ENCODE data around the gene PLG. TPM values are rescaled to one million over a fixed set of nuclear protein-coding genes. Genes with fewer than 3 reads are reported as not detected.
"Not testable (repeated sequence)": the region's sequence is repeated elsewhere in the genome, so short reads cannot be mapped to it uniquely, and the experiment has no call there.

The PLG gene
- total RNA-seq, 2 donors from 2014 or later = not detected

DNA sequence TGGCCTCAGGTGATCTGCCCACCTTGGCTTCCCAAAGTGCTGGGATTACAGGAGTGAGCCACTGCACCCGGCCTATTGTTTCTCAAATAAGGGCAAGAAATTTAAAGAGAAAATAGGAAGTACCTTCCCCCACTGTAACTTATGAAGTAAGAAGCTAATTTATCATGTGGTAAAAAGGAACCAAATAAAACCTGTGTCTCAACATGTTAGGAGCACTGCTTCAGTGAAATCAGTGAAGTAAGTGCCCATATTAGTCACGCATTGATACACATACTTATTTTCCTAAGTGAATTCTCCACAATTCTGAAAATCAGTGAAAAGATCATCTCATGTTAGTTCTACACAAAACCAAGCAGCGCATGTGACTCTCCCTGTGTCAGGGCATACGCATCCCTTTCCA, 23.8 kb upstream of the PLG start:
- no peaks in the 10 kb centered on the region for H3K4me1 ChIP-seq (ENCODE audit: control insufficient read depth, insufficient read depth, low read length)
- peaks cover 34% of the 10 kb centered on the region for H3K27me3 ChIP-seq (ENCODE audit: control insufficient read depth, insufficient read depth, low read length, poor library complexity, severe bottlenecking)
- DNase-seq = no peak
- Mint-ChIP-seq H3K27ac (no peak overlapping the region), H3K27me3 (ENCODE audit: insufficient read depth) (peaks cover 57% of the 10 kb centered on the region), H3K36me3 (ENCODE audit: low read depth) (no peaks in the 10 kb centered on the region), H3K4me3 (no peak overlapping the region), H3K4me1 (no peaks in the 10 kb centered on the region), H3K9me3 (peaks cover 4% of the 10 kb centered on the region)
- no peaks in the 10 kb centered on the region for H3K9me3 ChIP-seq (ENCODE audit: control insufficient read depth, low read length)
- no peaks in the 10 kb centered on the region for H3K36me3 ChIP-seq (ENCODE audit: control insufficient read depth, insufficient read depth, low read length)
- no peak overlapping the region for H3K4me3 ChIP-seq (ENCODE audit: low read length)
- H3K9ac ChIP-seq (ENCODE audit: extremely low read depth, low read length, poor library complexity, severe bottlenecking) = no peak overlapping the region
- TF ChIP-seq, protein P1, sequence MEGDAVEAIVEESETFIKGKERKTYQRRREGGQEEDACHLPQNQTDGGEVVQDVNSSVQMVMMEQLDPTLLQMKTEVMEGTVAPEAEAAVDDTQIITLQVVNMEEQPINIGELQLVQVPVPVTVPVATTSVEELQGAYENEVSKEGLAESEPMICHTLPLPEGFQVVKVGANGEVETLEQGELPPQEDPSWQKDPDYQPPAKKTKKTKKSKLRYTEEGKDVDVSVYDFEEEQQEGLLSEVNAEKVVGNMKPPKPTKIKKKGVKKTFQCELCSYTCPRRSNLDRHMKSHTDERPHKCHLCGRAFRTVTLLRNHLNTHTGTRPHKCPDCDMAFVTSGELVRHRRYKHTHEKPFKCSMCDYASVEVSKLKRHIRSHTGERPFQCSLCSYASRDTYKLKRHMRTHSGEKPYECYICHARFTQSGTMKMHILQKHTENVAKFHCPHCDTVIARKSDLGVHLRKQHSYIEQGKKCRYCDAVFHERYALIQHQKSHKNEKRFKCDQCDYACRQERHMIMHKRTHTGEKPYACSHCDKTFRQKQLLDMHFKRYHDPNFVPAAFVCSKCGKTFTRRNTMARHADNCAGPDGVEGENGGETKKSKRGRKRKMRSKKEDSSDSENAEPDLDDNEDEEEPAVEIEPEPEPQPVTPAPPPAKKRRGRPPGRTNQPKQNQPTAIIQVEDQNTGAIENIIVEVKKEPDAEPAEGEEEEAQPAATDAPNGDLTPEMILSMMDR (conservative IDR thresholded peaks at IDR 0.05) = no peak
- WGBS, 2 experiments (ENCODE audit: insufficient coverage in 1 of 2, insufficient read length in 1 of 2) = 95 to 100% methylated on average over 1 to 4 of the region's 4 CpGs
- no peak overlapping the region for H3K27ac ChIP-seq (ENCODE audit: low read depth, low read length)

DNA sequence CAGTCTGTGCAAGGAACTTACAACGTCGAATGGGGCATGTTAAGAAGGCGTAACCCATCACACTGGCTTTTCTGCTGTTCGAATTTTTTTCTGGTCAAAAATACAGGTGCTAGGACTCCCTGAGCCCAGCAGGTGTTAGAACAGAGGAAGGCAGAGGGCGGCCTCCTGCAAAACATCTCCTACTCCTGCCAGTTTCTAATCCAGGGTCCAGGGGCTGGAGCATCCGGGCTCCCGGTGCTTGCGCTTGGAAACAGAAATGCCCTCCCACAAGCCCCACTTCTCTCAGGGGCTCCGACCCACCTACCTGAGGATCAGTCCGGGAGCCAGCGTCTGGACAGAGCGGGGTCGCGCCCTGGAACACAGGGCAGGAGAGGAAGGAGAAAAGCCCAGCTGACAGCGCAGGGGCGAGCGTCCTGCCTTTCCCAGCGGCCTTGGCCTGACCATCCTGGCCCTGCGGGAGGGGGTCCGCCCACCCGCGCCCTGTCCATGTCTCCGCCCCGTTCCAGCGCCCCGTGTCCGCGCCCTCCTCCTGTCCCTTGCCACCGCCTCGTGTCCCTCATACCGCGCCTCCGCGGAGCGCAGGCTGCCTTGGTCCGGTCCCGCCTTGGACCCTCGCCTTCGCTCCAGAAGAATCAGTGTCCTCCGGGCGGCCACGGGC, 23.2 kb upstream of the PLG start:
- WGBS, 2 experiments (ENCODE audit: insufficient coverage in 1 of 2, insufficient read length in 1 of 2) = 59 to 62% methylated on average over 18 to 42 of the region's 42 CpGs
- H3K4me3 Mint-ChIP-seq = peak overlapping the region; percentile 59
- peak; percentile 61 for DNase-seq
- no peak overlapping the region for H3K27ac Mint-ChIP-seq
- H3K36me3 Mint-ChIP-seq (ENCODE audit: low read depth) = no peaks in the 10 kb centered on the region
- no peak overlapping the region for H3K9ac ChIP-seq (ENCODE audit: extremely low read depth, low read length, poor library complexity, severe bottlenecking)
- H3K27me3 Mint-ChIP-seq (ENCODE audit: insufficient read depth) = peaks cover 52% of the 10 kb centered on the region
- peaks cover 4% of the 10 kb centered on the region for H3K9me3 Mint-ChIP-seq
- H3K9me3 ChIP-seq (ENCODE audit: control insufficient read depth, low read length) = no peaks in the 10 kb centered on the region
- H3K36me3 ChIP-seq (ENCODE audit: control insufficient read depth, insufficient read depth, low read length) = no peaks in the 10 kb centered on the region
- no peaks in the 10 kb centered on the region for H3K4me1 Mint-ChIP-seq
- no peak overlapping the region for H3K27ac ChIP-seq (ENCODE audit: low read depth, low read length)
- H3K4me3 ChIP-seq (ENCODE audit: low read length) = no peak overlapping the region
- TF ChIP-seq, protein P1 (conservative IDR thresholded peaks at IDR 0.05) = no peak
- H3K27me3 ChIP-seq (ENCODE audit: control insufficient read depth, insufficient read depth, low read length, poor library complexity, severe bottlenecking) = peaks cover 31% of the 10 kb centered on the region
- no peaks in the 10 kb centered on the region for H3K4me1 ChIP-seq (ENCODE audit: control insufficient read depth, insufficient read depth, low read length)

GRCh38 chr6:160679402-160679769, 22.7 kb upstream of the PLG start:
- no peak overlapping the region for H3K9ac ChIP-seq (ENCODE audit: extremely low read depth, low read length, poor library complexity, severe bottlenecking)
- Mint-ChIP-seq H3K9me3 (peaks cover 4% of the 10 kb centered on the region), H3K4me1 (no peaks in the 10 kb centered on the region), H3K36me3 (ENCODE audit: low read depth) (no peaks in the 10 kb centered on the region), H3K27ac (no peak overlapping the region), H3K27me3 (ENCODE audit: insufficient read depth) (peaks cover 48% of the 10 kb centered on the region), H3K4me3 (peak overlapping the region; percentile 59)
- peaks cover 29% of the 10 kb centered on the region for H3K27me3 ChIP-seq (ENCODE audit: control insufficient read depth, insufficient read depth, low read length, poor library complexity, severe bottlenecking)
- no peak overlapping the region for H3K27ac ChIP-seq (ENCODE audit: low read depth, low read length)
- H3K9me3 ChIP-seq (ENCODE audit: control insufficient read depth, low read length) = no peaks in the 10 kb centered on the region
- H3K36me3 ChIP-seq (ENCODE audit: control insufficient read depth, insufficient read depth, low read length) = no peaks in the 10 kb centered on the region
- DNase-seq = peak; percentile 81
- TF ChIP-seq, protein P1 (conservative IDR thresholded peaks at IDR 0.05) = peak; percentile 79
- no peak overlapping the region for H3K4me3 ChIP-seq (ENCODE audit: low read length)
- 51 to 52% methylated on average over 6 to 13 of the region's 14 CpGs for WGBS, 2 experiments (ENCODE audit: insufficient coverage in 1 of 2, insufficient read length in 1 of 2)
- no peaks in the 10 kb centered on the region for H3K4me1 ChIP-seq (ENCODE audit: control insufficient read depth, insufficient read depth, low read length)

GRCh38 chr6:160685101-160685761, 16.8 kb upstream of the PLG start:
- not testable (repeated sequence) for H3K27ac ChIP-seq (ENCODE audit: low read depth, low read length); H3K4me1 Mint-ChIP-seq; H3K36me3 Mint-ChIP-seq (ENCODE audit: low read depth); H3K9me3 Mint-ChIP-seq; H3K27me3 ChIP-seq (ENCODE audit: control insufficient read depth, insufficient read depth, low read length, poor library complexity, severe bottlenecking); H3K9ac ChIP-seq (ENCODE audit: extremely low read depth, low read length, poor library complexity, severe bottlenecking); H3K36me3 ChIP-seq (ENCODE audit: control insufficient read depth, insufficient read depth, low read length); DNase-seq; H3K27ac Mint-ChIP-seq; H3K4me3 Mint-ChIP-seq; H3K4me1 ChIP-seq (ENCODE audit: control insufficient read depth, insufficient read depth, low read length); H3K27me3 Mint-ChIP-seq (ENCODE audit: insufficient read depth); H3K9me3 ChIP-seq (ENCODE audit: control insufficient read depth, low read length)
- peak overlapping the region; percentile 23 for H3K4me3 ChIP-seq (ENCODE audit: low read length)
- 90 to 96% methylated on average over 10 to 28 of the region's 32 CpGs for WGBS, 2 experiments (ENCODE audit: insufficient coverage in 1 of 2, insufficient read length in 1 of 2)
